Measurements from ENCODE around the gene MAP3K10.

The MAP3K10 gene

GRCh38 chr19:40208602-40209001 is 17.4 kb downstream of the MAP3K10 start:
- TF ChIP-seq CTCF (IDR thresholded peaks at IDR 0.05): no peak

GRCh38 chr19:40210889-40211288 is 19.7 kb downstream of the MAP3K10 start:
- TF ChIP-seq CTCF (IDR thresholded peaks at IDR 0.05): no peak

GRCh38 chr19:40213251-40213829 is 22.1 kb downstream of the MAP3K10 start:
- TF ChIP-seq CTCF (IDR thresholded peaks at IDR 0.05): no peak

- no peak for TF ChIP-seq CTCF (IDR thresholded peaks at IDR 0.05)
Observed at GRCh38 chr19:40213882-40214570, 22.8 kb downstream of the MAP3K10 start.

DNA sequence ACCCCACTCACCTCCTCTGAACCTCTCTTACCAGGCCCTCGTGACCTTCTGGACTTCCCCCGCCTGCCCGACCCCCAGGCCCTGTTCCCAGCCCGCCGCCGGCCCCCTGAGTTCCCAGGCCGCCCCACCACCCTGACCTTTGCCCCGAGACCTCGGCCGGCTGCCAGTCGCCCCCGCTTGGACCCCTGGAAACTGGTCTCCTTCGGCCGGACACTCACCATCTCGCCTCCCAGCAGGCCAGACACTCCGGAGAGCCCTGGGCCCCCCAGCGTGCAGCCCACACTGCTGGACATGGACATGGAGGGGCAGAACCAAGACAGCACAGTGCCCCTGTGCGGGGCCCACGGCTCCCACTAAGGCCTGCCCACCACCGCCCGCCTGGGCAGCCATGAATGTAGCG is 23.7 kb downstream of the MAP3K10 start:
- TF ChIP-seq CTCF (IDR thresholded peaks at IDR 0.05): no peak

DNA sequence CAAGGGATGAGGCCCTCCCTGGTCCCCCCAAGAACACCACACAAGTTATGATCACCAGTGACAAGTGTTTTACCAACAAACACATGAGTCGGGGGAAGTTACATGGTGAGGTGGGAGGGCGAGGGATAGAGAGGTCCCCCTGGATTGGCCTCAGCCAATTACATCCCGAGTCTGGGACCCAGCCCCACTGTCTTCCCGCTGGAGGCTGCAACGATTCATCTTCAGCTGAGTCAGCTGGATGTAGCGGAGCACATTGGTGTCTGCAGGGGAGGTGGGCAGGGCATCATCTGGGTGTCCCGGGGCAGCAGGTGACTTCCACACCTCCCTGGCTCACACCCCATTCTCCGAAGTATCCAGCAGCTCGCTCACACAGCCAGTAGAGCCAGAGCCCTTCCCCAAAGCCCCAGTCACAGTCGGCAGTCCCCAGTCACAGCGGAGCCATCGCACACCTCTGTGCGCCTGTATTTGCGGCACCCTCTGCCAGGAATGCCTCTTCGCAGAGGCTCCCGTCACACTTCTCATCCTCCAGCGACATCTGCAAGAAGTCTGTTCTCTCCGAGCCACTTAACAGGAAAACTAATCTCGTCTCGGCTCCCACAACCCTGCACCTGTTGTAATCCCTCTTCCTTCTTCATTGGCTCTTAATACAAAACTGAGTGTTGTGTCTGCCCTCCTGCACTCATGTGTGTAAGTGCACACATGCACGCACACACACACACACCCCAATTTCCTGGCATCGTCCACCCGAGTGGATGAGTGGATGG is 25.0 kb downstream of the MAP3K10 start:
- no peak for TF ChIP-seq CTCF (IDR thresholded peaks at IDR 0.05)

- no peak for TF ChIP-seq CTCF (IDR thresholded peaks at IDR 0.05)
Observed at GRCh38 chr19:40216777-40217026, 25.5 kb downstream of the MAP3K10 start.
